A549 (cell line): ENCODE results near the gene CELF2.

Experiments
- EP300 ChIP-seq, 2 experiments: fragments of >200 bp; sonication (Bioruptor Twin); formaldehyde crosslinking; IDR thresholded peaks; 2 replicates in 1 of 2; 3 replicates in 1 of 2; pipeline ENCODE4 v1.6.1; 2016 to 2017
- KDM5A ChIP-seq: fragments of 200-600 bp; sonication (generic); IDR thresholded peaks from 2 replicates; pipeline ENCODE4 v1.6.1; 2016; ENCODE audit warnings: antibody characterized with exemption, mild to moderate bottlenecking
- POLR2A ChIP-seq: IDR thresholded peaks from 2 replicates; pipeline ENCODE4 v1.6.1; 2012; ENCODE audit warnings: mild to moderate bottlenecking, low read length
- RFX5 ChIP-seq: fragments of 450-650 bp; IDR thresholded peaks from 2 replicates; pipeline ENCODE4 v1.7.1; 2014; ENCODE audit warnings: antibody characterized with exemption, mild to moderate bottlenecking, moderate library complexity
- TF ChIP-seq, protein P1 (sequence below): fragments of 200-600 bp; sonication (generic); IDR thresholded peaks from 2 replicates; pipeline ENCODE4 v1.6.1; 2016; ENCODE audit warnings: antibody characterized with exemption, mild to moderate bottlenecking, moderate library complexity
- TF ChIP-seq, protein P2 (sequence below): fragments of >200 bp; sonication (Bioruptor Twin); formaldehyde crosslinking; IDR thresholded peaks from 3 replicates; pipeline ENCODE4 v1.5.1; 2016

DNA sequence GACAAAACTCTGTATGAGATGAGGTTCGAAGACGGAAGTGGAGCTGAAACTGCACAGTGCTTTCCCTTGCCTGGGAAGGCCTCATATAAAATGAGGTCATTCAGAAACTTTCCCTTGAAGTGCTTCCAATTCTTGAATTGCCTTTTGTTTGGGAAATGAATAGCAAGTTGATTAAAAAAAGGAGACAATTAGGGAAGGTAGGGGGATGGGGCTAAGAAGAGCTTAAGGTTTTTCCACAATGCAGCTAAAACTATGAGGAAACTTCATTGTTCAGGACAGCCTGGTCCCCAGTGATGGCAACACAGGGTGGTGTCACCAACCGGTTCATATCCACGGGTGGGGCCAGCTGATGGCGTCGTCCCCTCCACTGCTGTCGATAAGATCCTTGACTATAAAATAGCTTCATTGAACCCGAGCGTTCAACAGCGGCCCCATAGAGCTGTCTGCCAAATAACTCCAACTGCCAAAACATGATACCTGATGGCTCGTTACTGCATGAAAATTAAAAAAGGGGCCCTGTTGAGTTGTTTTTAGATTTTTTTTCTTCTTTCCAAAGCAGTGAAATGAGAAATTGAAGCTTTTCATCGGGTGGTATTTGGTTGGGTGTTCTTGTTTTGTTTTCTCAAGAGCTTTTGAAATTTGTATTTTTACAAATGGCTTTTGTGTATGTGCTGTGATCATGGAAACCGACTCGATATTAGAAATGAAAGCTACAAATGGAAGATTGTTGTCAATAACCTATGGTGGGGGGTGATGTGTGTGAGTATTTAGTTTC lies 2.8 kb upstream of the CELF2 start:
- TF ChIP-seq, protein P1, sequence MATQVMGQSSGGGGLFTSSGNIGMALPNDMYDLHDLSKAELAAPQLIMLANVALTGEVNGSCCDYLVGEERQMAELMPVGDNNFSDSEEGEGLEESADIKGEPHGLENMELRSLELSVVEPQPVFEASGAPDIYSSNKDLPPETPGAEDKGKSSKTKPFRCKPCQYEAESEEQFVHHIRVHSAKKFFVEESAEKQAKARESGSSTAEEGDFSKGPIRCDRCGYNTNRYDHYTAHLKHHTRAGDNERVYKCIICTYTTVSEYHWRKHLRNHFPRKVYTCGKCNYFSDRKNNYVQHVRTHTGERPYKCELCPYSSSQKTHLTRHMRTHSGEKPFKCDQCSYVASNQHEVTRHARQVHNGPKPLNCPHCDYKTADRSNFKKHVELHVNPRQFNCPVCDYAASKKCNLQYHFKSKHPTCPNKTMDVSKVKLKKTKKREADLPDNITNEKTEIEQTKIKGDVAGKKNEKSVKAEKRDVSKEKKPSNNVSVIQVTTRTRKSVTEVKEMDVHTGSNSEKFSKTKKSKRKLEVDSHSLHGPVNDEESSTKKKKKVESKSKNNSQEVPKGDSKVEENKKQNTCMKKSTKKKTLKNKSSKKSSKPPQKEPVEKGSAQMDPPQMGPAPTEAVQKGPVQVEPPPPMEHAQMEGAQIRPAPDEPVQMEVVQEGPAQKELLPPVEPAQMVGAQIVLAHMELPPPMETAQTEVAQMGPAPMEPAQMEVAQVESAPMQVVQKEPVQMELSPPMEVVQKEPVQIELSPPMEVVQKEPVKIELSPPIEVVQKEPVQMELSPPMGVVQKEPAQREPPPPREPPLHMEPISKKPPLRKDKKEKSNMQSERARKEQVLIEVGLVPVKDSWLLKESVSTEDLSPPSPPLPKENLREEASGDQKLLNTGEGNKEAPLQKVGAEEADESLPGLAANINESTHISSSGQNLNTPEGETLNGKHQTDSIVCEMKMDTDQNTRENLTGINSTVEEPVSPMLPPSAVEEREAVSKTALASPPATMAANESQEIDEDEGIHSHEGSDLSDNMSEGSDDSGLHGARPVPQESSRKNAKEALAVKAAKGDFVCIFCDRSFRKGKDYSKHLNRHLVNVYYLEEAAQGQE: no peak
- TF ChIP-seq POLR2A (no peak), RFX5 (no peak), KDM5A (no peak), EP300 (IDR thresholded peaks at IDR 0.05) (no peak)
- TF ChIP-seq, protein P2, sequence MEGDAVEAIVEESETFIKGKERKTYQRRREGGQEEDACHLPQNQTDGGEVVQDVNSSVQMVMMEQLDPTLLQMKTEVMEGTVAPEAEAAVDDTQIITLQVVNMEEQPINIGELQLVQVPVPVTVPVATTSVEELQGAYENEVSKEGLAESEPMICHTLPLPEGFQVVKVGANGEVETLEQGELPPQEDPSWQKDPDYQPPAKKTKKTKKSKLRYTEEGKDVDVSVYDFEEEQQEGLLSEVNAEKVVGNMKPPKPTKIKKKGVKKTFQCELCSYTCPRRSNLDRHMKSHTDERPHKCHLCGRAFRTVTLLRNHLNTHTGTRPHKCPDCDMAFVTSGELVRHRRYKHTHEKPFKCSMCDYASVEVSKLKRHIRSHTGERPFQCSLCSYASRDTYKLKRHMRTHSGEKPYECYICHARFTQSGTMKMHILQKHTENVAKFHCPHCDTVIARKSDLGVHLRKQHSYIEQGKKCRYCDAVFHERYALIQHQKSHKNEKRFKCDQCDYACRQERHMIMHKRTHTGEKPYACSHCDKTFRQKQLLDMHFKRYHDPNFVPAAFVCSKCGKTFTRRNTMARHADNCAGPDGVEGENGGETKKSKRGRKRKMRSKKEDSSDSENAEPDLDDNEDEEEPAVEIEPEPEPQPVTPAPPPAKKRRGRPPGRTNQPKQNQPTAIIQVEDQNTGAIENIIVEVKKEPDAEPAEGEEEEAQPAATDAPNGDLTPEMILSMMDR: no peak
